ENCODE results near the gene CXCR4. TPM values are rescaled to one million over a fixed set of nuclear protein-coding genes. Genes with fewer than 3 reads are reported as not detected.

The CXCR4 gene
- total and polyA plus RNA-seq, 7 donors = 5.0 to 255 (median 6.6) TPM

GRCh38 chr2:136124805-136125204 is 6.9 kb upstream of the CXCR4 start:
- intact Hi-C loops (cut with DNase I) = no loop called here
- WGBS, 2 donors = 43 to 77% methylated on average over 2 of the region's 2 CpGs
- peaks cover 0 to 26% (median 15%) of the 10 kb centered on the region in 3 donors for H3K27me3 ChIP-seq
- no peak overlapping the region for H3K4me3 ChIP-seq
- no peaks in the 10 kb centered on the region for H3K9me3 ChIP-seq
- TF ChIP-seq POLR2AphosphoS5 (IDR thresholded peaks at IDR 0.05) (no peak), EP300 (IDR thresholded peaks at IDR 0.05) (no peak), CTCF (IDR thresholded peaks at IDR 0.05) (no peak), POLR2A (IDR thresholded peaks at IDR 0.05) (no peak)
- H3K36me3 ChIP-seq = no peaks in the 10 kb centered on the region
- no peak for DNase-seq
- peaks cover 0 to 14% (median 9%) of the 10 kb centered on the region in 4 donors for H3K4me1 ChIP-seq
- H3K27ac ChIP-seq = no peak overlapping the region

- no peak for TF ChIP-seq CTCF (IDR thresholded peaks at IDR 0.05)
- TF ChIP-seq EP300 (IDR thresholded peaks at IDR 0.05) = no peak
- Histone ChIP-seq H3K9me3 (no peaks in the 10 kb centered on the region), H3K27ac (no peak overlapping the region), H3K27me3 (peaks cover 10 to 44% (median 32%) of the 10 kb centered on the region in 3 donors), H3K36me3 (no peaks in the 10 kb centered on the region), H3K4me1 (peaks cover 0 to 33% (median 28%) of the 10 kb centered on the region in 4 donors), H3K4me3 (no peak overlapping the region)
- DNase-seq = no peak
- intact Hi-C loops (cut with DNase I) = no loop called here
- 30 to 36% methylated on average over 3 of the region's 3 CpGs for WGBS, 2 donors
Measured at GRCh38 chr2:136122661-136123060, 4.7 kb upstream of the CXCR4 start.

- peaks cover 19 to 57% (median 39%) of the 10 kb centered on the region in 3 donors for H3K27me3 ChIP-seq
- no peak for DNase-seq
- no peaks in the 10 kb centered on the region for H3K9me3 ChIP-seq
- H3K36me3 ChIP-seq = no peaks in the 10 kb centered on the region
- H3K27ac ChIP-seq = no peak overlapping the region
- 73 to 83% methylated on average over 3 of the region's 3 CpGs for WGBS, 2 donors
- H3K4me3 ChIP-seq = no peak overlapping the region
- TF ChIP-seq CTCF (IDR thresholded peaks at IDR 0.05) = no peak
- TF ChIP-seq POLR2A (IDR thresholded peaks at IDR 0.05) = no peak
- TF ChIP-seq POLR2AphosphoS5 (IDR thresholded peaks at IDR 0.05) = no peak
- TF ChIP-seq EP300 (IDR thresholded peaks at IDR 0.05) = no peak
- intact Hi-C loops (cut with DNase I) = no loop called here
- H3K4me1 ChIP-seq = peaks cover 0 to 44% (median 39%) of the 10 kb centered on the region in 4 donors
Measured at GRCh38 chr2:136121204-136121910, 3.4 kb upstream of the CXCR4 start.

- Histone ChIP-seq H3K27me3 (peaks cover 19 to 70% (median 45%) of the 10 kb centered on the region in 3 donors), H3K4me3 (peak overlapping the region in 3 of 4 donors; percentile 31 to 53 (median 53)), H3K27ac (no peak overlapping the region), H3K4me1 (peaks cover 0 to 39% (median 35%) of the 10 kb centered on the region in 4 donors), H3K9me3 (no peaks in the 10 kb centered on the region), H3K36me3 (no peaks in the 10 kb centered on the region)
- intact Hi-C loops (cut with DNase I) = loop anchor here (5.0 to 10.0 kb wide), 2 partner anchors 208 to 265 kb away; no protein-coding TSS in a partner anchor
- DNase-seq = no peak
- no peak for TF ChIP-seq POLR2A (IDR thresholded peaks at IDR 0.05)
- no peak for TF ChIP-seq CTCF (IDR thresholded peaks at IDR 0.05)
- TF ChIP-seq EP300 (IDR thresholded peaks at IDR 0.05) = no peak
- TF ChIP-seq POLR2AphosphoS5 (IDR thresholded peaks at IDR 0.05) = no peak
- WGBS, 2 donors = 29 to 56% methylated on average over 16 of the region's 16 CpGs
Measured at GRCh38 chr2:136119717-136120675, 2.0 kb upstream of the CXCR4 start.

Data from sigmoid colon (tissue), 7 donors.